Measurements from ENCODE around the gene CNTRL.

GRCh38 chr9:121192959-121193640 is 118.3 kb downstream of the CNTRL start:
- TF ChIP-seq CTCF (IDR thresholded peaks at IDR 0.05) (no peak), POLR2A (IDR thresholded peaks at IDR 0.05) (no peak)

Measured in thyroid gland (tissue), 4 donors.